GM12874 (cell line): Measurements from ENCODE around the gene CACNA1C.

Experiments used
- CTCF ChIP-seq: IDR thresholded peaks from 2 replicates; pipeline ENCODE4 v1.5.1; 2011; ENCODE audit warnings: low read depth, mild to moderate bottlenecking, control low read depth, low read length, moderate library complexity; ENCODE audit not compliant: insufficient read depth

CACNA1C gene

GRCh38 chr12:2169940-2170339 lies 117.2 kb downstream of the CACNA1C start:
- TF ChIP-seq CTCF, result no peak

- TF ChIP-seq CTCF, result no peak
These were observed 117.6 kb downstream of the CACNA1C start for GRCh38 chr12:2170376-2170775.

GRCh38 chr12:2171672-2172426 lies 119.1 kb downstream of the CACNA1C start:
- TF ChIP-seq CTCF, result no peak

- no peak for TF ChIP-seq CTCF
These were observed 119.9 kb downstream of the CACNA1C start for GRCh38 chr12:2172491-2173214.

- TF ChIP-seq CTCF, result no peak
These were observed 121.2 kb downstream of the CACNA1C start for GRCh38 chr12:2173971-2174370.

- TF ChIP-seq CTCF, result no peak
These were observed 124.2 kb downstream of the CACNA1C start for GRCh38 chr12:2177003-2177402.

GRCh38 chr12:2177751-2178150 lies 125.0 kb downstream of the CACNA1C start:
- TF ChIP-seq CTCF, result no peak
